HAP-1 (cell line): Measurements from ENCODE around the gene VAV3.
"Not testable (repeated sequence)": the region's sequence is repeated elsewhere in the genome, so short reads cannot be mapped to it uniquely, and the experiment has no call there.

ENCODE experiments used
- DNase-seq, 2 experiments: peaks; one replicate each; pipeline ENCODE4 v3.0.0-alpha.2; 2016 to 2020; ENCODE audit warnings: low spot score in 2 of 2
- H3K27me3 ChIP-seq: fragments of 250-450 bp; sonication (Bioruptor Pico); 2 replicates; pipeline ENCODE4 v1.5.1; 2020; ENCODE audit warnings: low read depth, mild to moderate bottlenecking, moderate library complexity
- H3K36me3 ChIP-seq: fragments of 250-450 bp; sonication (Bioruptor Pico); replicated peaks from 2 replicates; pipeline ENCODE4 v1.5.1; 2020; ENCODE audit warnings: mild to moderate bottlenecking
- H3K4me1 ChIP-seq: fragments of 250-450 bp; sonication (Bioruptor Pico); 2 replicates; pipeline ENCODE4 v1.5.1; 2020; ENCODE audit warnings: mild to moderate bottlenecking
- H3K4me3 ChIP-seq: fragments of 250-450 bp; sonication (Bioruptor Pico); 2 replicates; pipeline ENCODE4 v1.5.1; 2020; ENCODE audit warnings: mild to moderate bottlenecking, moderate library complexity
- H3K9me3 ChIP-seq: fragments of 250-450 bp; sonication (Bioruptor Pico); 2 replicates; pipeline ENCODE4 v1.5.1; 2020; ENCODE audit warnings: mild to moderate bottlenecking, moderate library complexity
- in situ Hi-C: fragments of 300-500 bp; cut with MboI; formaldehyde crosslinking; loops from 3 replicates; pipeline ENCODE4 v1.14.3; 2020; ENCODE audit warnings: low sequenced_read_pairs, inconsistent platforms, mixed read lengths

Gene VAV3

GRCh38 chr1:107844541-107845194 is 120.3 kb downstream of the VAV3 start:
- DNase-seq, in situ Hi-C loops, H3K4me1 ChIP-seq, H3K4me3 ChIP-seq, H3K36me3 ChIP-seq, H3K27me3 ChIP-seq, H3K9me3 ChIP-seq: not testable (repeated sequence)

DNA sequence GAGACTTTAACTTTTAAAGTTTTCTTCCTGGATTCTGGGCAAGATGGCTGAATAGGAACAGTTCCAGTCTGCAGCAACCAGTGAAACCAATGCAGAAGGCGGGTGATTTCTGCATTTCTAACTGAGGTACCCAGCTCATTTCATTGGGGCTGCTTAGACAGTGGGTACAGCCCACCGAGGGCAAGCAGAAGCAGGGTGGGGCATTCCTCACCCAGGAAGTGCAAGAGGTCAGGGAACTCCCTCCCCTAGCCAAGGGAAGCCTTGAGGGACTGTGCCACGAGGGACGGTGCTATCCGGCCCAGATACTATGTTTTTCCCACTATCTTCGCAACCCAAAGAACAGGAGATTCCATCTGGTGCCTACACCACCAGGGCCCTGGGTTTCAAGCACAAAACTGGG is 121.0 kb downstream of the VAV3 start:
- Histone ChIP-seq H3K9me3 (no peaks in the 10 kb centered on the region), H3K4me3 (no peak overlapping the region), H3K36me3 (no peaks in the 10 kb centered on the region), H3K4me1 (no peaks in the 10 kb centered on the region), H3K27me3 (no peaks in the 10 kb centered on the region)
- in situ Hi-C loops: no loop called here
- no peak for DNase-seq

DNA sequence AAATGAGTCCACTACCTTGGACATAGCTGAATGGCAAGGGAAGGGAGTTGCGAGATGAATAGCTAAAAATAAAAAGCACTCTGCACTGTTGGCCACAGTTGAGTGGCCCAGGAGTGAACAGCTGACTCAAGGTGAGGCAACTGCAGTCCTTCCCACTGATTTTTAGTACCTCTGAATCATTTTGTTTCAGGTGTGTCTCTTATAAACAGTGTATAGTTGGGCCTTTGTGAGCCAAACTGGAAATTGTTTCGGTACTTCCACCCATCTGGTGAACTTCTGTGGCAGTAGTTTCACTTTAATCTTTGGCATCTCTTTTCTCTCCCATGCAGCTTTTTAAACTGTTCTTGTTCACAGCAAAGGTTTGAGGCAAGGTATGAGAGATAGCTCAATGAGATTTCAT is 122.7 kb downstream of the VAV3 start:
- no peak for DNase-seq
- Histone ChIP-seq H3K9me3 (no peaks in the 10 kb centered on the region), H3K4me3 (no peak overlapping the region), H3K4me1 (no peaks in the 10 kb centered on the region), H3K27me3 (no peaks in the 10 kb centered on the region), H3K36me3 (no peaks in the 10 kb centered on the region)
- in situ Hi-C loops: no loop called here

DNA sequence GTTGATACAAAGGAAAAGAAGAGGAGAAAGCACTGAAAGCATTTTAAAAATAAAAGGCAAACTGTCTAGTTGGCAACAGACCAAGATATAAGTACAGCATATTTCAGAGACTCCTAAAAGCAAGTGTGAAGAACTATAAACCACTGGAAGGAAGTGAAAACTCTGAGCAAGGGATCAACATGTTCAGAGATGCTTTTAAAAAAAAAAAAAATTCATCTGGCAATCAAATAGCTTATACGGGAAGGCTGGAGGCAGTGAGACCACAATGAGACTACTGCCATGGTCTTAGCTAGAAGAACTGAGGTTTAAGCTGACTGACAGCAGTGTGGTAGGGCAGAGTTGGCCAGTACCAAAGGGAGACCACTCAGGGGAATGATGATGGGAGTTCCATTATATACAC is 124.3 kb downstream of the VAV3 start:
- no peak for DNase-seq
- in situ Hi-C loops: no loop called here
- Histone ChIP-seq H3K9me3 (no peaks in the 10 kb centered on the region), H3K27me3 (no peaks in the 10 kb centered on the region), H3K4me3 (no peak overlapping the region), H3K4me1 (no peaks in the 10 kb centered on the region), H3K36me3 (no peaks in the 10 kb centered on the region)

- in situ Hi-C loops: no loop called here
- H3K9me3 ChIP-seq: no peaks in the 10 kb centered on the region
These were observed 126.9 kb downstream of the VAV3 start for GRCh38 chr1:107838056-107838455.

DNA sequence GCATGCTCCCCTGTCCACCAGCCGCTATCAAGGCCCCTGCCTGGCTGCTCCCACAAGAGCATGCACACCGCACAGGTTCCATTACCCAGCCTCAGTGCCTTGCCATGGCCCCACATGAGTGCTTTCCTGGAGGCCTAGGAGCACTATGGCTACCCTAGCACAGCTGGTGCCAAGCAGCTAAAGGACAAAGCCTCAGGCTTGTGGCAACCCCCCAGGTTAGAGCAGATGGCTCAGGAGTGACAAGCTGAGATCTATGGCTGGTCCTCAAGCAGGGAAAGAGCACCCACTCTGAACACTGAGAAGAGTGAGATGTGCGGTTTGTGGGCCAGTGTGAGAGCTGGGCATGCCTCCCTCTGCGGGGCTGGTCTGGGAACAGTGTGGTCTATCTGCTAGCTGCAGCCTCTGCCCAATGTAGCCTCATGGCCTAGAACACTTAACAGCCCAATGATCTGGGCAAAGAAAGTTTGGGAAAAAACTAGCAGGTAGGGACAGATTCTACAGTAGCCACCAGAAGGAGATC is 129.8 kb downstream of the VAV3 start:
- DNase-seq: no peak

More at GRCh38 chr1:107838056-107838455, 126.9 kb downstream of the VAV3 start:
- H3K27me3 ChIP-seq: no peaks in the 10 kb centered on the region
- DNase-seq: no peak
- no peaks in the 10 kb centered on the region for H3K4me1 ChIP-seq
- no peaks in the 10 kb centered on the region for H3K36me3 ChIP-seq
- H3K4me3 ChIP-seq: no peak overlapping the region

DNA sequence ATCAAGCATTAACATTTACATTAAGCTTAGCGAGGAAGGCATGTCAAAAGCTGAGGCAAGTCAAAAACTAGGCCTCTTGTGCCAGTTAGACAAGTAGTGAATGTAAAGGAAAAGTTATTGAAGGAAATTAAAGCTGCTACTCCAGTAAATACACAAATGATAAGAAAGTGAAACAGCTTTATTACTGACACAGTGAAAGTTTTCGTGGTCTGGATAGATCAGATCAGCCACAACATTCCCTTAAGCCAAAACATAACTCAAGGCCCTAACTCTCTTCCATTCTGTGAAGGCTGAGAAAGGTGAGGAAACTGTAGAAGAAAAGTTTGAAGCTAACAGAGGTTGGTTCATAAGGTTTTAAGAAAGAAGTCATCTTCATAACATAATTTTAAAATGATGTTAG is 131.9 kb downstream of the VAV3 start:
- H3K4me1 ChIP-seq: no peaks in the 10 kb centered on the region
- no peak overlapping the region for H3K4me3 ChIP-seq
- in situ Hi-C loops: no loop called here
- H3K9me3 ChIP-seq: no peaks in the 10 kb centered on the region
- no peaks in the 10 kb centered on the region for H3K36me3 ChIP-seq
- DNase-seq: no peak
- H3K27me3 ChIP-seq: no peaks in the 10 kb centered on the region

More for the DNA sequence above, 129.8 kb downstream of the VAV3 start:
- Histone ChIP-seq H3K36me3 (no peaks in the 10 kb centered on the region), H3K4me3 (no peak overlapping the region), H3K27me3 (no peaks in the 10 kb centered on the region), H3K9me3 (no peaks in the 10 kb centered on the region), H3K4me1 (no peaks in the 10 kb centered on the region)
- in situ Hi-C loops: no loop called here

- no peak overlapping the region for H3K4me3 ChIP-seq
- DNase-seq: no peak
- H3K27me3 ChIP-seq: no peaks in the 10 kb centered on the region
- H3K4me1 ChIP-seq: no peaks in the 10 kb centered on the region
- in situ Hi-C loops: no loop called here
- H3K9me3 ChIP-seq: no peaks in the 10 kb centered on the region
- H3K36me3 ChIP-seq: no peaks in the 10 kb centered on the region
These were observed 133.1 kb downstream of the VAV3 start for GRCh38 chr1:107831921-107832320.

DNA sequence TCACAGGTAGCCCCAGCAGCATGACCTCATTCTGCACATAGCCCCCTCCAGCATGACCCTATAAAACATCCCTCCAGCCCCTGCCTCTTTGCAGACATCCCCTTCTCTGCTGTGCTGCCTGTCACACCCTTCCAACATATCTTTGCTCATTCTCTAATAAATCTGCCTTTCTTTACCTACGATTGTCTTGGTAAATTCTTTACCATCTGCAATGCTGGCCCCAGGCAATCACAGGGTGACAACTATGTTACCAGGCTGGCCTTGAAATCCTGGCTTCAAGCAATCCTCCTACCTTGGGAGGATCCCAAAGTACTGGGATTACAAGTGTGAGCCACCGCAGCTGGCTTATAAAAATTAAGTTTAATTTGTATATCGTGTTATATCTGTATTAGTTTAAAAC is 134.5 kb downstream of the VAV3 start:
- H3K27me3 ChIP-seq: no peaks in the 10 kb centered on the region
- no peak for DNase-seq
- in situ Hi-C loops: no loop called here
- no peaks in the 10 kb centered on the region for H3K4me1 ChIP-seq
- H3K9me3 ChIP-seq: no peaks in the 10 kb centered on the region
- H3K4me3 ChIP-seq: no peak overlapping the region
- no peaks in the 10 kb centered on the region for H3K36me3 ChIP-seq

DNA sequence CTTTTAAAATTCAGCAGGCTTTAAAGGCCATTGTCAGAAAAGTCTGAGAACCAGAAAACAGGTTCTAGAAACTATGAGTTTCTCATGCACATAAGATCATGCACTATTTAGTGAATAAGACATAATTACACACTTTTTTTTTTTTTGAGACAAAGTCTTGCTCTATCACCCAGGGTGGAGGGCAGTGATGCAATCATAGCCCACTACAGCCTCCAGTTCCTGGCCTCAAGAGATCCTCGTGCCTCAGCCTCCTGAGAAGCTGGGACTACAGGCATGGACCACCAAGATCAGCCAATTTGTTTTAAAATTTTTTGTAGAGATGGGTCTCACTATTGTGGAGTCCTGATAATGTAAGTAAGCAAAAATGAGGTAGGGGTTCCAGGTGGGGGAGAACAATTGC is 134.9 kb downstream of the VAV3 start:
- no peaks in the 10 kb centered on the region for H3K9me3 ChIP-seq
- DNase-seq: no peak
- no peaks in the 10 kb centered on the region for H3K4me1 ChIP-seq
- H3K4me3 ChIP-seq: no peak overlapping the region
- H3K27me3 ChIP-seq: no peaks in the 10 kb centered on the region
- no peaks in the 10 kb centered on the region for H3K36me3 ChIP-seq
- in situ Hi-C loops: no loop called here

GRCh38 chr1:107829036-107829770 is 135.8 kb downstream of the VAV3 start:
- no peak for DNase-seq
- H3K36me3 ChIP-seq: no peaks in the 10 kb centered on the region

DNA sequence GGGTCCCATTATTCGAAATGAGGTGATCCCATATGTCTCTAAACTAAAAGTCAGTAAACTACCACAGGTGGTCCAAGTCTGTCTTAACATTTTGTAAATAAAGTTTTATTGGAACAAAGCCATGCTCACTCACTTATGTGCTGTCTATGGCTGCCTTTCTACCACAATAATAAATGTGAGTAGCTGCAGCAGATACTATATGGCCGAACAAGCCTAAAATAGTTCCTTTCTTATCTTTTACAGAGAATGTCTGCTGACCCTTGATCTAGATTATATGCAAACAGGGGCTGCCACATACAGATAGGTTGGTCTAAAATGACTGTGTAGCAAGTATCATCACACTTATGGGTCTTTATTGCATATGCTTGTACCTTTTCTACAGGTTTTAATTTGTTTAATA is 140.0 kb downstream of the VAV3 start:
- no peak for DNase-seq
- no peak overlapping the region for H3K4me3 ChIP-seq
- H3K9me3 ChIP-seq: no peaks in the 10 kb centered on the region
- in situ Hi-C loops: no loop called here
- no peaks in the 10 kb centered on the region for H3K27me3 ChIP-seq
- no peaks in the 10 kb centered on the region for H3K36me3 ChIP-seq
- no peaks in the 10 kb centered on the region for H3K4me1 ChIP-seq

More at GRCh38 chr1:107829036-107829770, 135.8 kb downstream of the VAV3 start:
- Histone ChIP-seq H3K4me1 (no peaks in the 10 kb centered on the region), H3K27me3 (no peaks in the 10 kb centered on the region), H3K4me3 (no peak overlapping the region), H3K9me3 (no peaks in the 10 kb centered on the region)
- in situ Hi-C loops: no loop called here

GRCh38 chr1:107821340-107821739 is 143.6 kb downstream of the VAV3 start:
- no peaks in the 10 kb centered on the region for H3K27me3 ChIP-seq
- no peak overlapping the region for H3K4me3 ChIP-seq
- no peaks in the 10 kb centered on the region for H3K4me1 ChIP-seq
- no peaks in the 10 kb centered on the region for H3K36me3 ChIP-seq
- in situ Hi-C loops: no loop called here
- no peak for DNase-seq
- H3K9me3 ChIP-seq: no peaks in the 10 kb centered on the region

GRCh38 chr1:107820801-107821200 is 144.2 kb downstream of the VAV3 start:
- Histone ChIP-seq H3K4me3 (no peak overlapping the region), H3K9me3 (no peaks in the 10 kb centered on the region), H3K4me1 (no peaks in the 10 kb centered on the region), H3K27me3 (no peaks in the 10 kb centered on the region), H3K36me3 (no peaks in the 10 kb centered on the region)
- in situ Hi-C loops: no loop called here
- no peak for DNase-seq
